Measurements from ENCODE around the gene RERE.

DNA sequence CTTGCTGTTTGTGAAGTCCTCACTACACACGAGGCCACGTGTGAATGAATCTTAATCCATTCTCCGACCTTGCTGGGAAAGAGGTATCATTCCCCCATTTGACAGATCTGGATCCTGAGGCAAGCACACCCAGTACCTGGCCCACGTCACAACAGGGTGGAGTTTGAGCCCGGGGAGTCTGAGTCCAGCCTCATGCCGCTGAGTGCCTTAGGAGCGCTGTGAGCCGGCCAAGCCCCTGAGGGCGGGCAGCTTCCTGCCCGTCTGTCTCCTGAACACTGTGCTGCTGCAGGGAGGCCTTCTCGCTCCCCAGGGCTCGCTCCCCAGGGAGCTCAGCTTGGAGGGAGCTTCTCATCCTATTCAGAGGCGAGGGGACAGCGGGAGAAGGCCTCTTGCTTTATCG is 469.8 kb downstream of the RERE start:
- TF ChIP-seq FOXA1 (IDR thresholded peaks at IDR 0.05) (no peak), SUZ12 (IDR thresholded peaks at IDR 0.05) (no peak), SP1 (IDR thresholded peaks at IDR 0.05) (no peak), HDGF (IDR thresholded peaks at IDR 0.05; ENCODE audit: borderline replicate concordance) (no peak), CTBP1 (IDR thresholded peaks at IDR 0.05; ENCODE audit: borderline replicate concordance) (no peak), L3MBTL2 (conservative IDR thresholded peaks at IDR 0.05) (no peak), FOXK2 (IDR thresholded peaks at IDR 0.05) (no peak), ZNF384 (IDR thresholded peaks at IDR 0.05) (no peak), FOXM1 (IDR thresholded peaks at IDR 0.05; ENCODE audit: borderline replicate concordance) (no peak), ELF4 (IDR thresholded peaks at IDR 0.05) (no peak)
